ELR (cell line): ENCODE data around the gene FLYWCH2.

Source experiments
- DNase-seq: peaks from one replicate; pipeline ENCODE4 v3.0.0-alpha.2; 2015; ENCODE audit warnings: low read depth

FLYWCH2 gene

DNA sequence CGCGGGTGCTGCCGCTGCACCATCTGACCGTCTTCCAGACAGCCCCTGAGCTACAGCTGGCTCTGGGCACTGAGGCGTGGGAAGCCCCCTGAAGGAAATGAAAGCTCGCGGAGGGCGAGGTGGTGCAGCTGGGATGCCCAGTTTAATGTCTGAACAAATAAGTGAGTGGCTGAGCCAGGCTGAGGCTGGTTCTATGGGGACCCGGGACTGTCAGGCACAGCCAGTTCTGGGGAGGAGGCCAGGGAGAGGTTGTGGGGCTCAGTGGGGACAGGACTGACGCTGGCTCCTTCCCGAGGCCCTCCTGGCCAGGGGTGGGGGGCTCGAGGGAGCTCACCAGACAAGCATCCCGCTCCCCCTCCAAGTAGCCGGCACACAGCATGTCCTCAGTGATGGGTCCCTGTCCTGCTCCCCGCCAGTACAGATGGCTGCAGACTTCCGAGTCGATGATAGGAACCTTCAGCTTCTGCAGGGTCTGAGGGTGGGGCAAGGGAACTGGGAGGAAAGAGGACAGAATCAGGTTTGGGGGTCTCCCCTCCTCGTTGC lies 29.4 kb upstream of the FLYWCH2 start:
- DNase-seq = no peak

DNA sequence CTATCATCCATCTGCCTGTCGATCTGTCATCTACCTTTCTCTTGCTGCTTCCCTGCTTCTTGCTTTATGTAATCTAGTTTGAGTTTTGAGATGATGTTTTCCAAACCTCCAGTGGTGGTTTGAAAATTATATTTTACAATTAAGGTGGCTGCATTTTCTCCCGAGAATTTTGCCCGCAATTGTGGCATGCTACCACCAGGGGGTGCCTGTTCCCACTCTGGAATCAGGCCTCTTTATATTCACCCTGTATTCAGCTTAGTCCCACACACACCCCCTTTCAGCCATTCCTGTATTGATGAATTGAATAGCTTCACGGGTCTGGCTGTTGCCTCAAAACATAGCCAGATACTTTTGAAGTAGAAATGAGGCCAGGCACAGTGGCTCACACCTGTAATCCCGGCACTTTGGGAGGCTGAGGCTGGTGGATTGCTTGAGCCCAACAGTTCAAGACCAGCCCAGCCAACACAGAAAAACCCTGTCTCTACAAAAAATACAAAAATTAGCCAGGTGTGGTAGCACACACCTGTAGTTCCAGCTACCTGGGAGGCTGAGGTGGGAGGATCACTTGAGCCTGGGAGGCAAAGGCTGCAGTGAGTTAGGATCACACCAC lies 28.2 kb upstream of the FLYWCH2 start:
- DNase-seq = peak; percentile 27

DNA sequence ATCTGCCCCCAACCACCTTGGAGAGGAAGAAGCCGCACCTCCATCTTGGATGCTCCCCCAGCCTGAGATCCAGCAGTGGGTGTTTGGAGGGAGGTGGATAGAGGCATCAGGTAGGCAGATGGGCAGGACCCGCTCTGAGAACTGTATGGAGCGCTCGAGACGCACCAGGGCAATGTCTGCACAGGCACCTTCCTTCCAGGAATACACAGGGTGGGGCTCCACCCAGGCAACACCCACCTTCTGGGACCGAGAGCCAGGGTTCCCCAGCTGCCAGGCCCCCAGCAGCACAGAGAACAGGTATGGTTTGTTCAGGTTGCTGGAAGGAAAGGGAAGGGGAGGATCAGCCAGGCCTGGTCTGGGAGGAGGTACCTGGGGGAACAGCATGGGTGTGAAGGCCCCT lies 27.5 kb upstream of the FLYWCH2 start:
- DNase-seq = no peak

DNA sequence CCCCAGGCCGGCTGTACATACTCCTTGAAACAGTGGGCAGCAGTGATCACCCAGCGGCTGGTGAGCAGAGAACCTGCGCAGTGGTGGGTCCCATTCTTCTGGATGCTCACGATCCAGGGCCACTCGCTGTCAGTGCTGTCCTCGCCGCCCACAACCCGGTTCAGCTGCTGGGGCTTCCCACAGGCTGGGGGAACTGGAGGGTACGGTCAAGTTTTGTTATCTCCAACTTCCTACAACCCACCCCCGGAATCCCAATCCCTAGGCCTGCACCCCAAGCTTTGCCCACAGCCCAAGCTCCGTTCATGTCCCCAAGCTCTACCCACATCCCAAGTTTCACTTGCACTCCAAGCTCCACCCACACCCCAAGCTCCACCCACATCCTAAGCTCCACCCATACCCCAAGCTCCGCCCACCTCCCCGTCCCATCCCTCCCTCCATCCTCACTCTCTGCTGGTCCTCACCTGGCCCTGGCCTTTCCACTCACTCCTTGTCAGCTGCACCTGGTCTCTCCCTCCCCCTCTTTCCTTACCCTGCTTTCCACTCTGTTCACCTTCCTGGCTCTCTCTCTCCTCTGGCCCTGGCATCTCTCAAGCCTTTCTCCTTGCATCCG lies 26.8 kb upstream of the FLYWCH2 start:
- DNase-seq = no peak

DNA sequence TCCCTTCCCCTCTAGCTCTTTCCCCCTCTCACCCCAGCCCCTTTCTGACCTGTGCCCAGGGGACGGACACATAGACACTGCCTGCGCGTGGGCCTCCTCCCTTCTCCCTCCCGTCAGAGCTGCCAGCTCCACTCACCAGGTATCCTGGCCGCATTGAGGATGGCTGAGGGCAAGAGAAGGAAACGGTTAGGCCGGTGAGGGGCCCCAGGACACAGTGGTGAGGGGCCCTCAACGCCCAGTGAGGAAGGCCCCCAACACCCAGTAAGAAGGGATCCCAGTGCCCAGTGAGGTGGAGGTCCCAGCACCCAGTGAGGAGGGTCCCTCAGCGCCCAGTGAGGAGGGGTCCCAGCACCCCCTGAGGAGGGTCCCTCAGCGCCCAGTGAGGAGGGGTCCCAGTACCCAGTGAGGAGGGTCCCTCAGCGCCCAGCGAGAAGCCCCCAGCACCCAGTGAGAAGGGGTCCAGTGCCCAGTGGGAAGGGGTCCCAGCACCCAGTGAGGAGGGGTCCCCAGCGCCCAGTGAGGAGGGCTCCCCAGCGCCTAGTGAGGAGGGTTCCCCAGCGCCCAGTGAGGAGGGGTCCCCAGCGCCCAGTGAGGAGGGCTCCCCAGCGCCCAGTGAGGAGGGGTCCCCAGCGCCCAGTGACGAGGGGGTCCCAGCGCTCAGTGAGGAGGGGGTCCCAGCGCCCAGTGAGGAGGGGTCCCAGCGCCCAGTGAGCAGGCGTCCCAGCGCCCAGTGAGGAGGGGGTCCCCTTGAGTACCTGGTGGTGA lies 26.1 kb upstream of the FLYWCH2 start:
- no peak for DNase-seq

DNA sequence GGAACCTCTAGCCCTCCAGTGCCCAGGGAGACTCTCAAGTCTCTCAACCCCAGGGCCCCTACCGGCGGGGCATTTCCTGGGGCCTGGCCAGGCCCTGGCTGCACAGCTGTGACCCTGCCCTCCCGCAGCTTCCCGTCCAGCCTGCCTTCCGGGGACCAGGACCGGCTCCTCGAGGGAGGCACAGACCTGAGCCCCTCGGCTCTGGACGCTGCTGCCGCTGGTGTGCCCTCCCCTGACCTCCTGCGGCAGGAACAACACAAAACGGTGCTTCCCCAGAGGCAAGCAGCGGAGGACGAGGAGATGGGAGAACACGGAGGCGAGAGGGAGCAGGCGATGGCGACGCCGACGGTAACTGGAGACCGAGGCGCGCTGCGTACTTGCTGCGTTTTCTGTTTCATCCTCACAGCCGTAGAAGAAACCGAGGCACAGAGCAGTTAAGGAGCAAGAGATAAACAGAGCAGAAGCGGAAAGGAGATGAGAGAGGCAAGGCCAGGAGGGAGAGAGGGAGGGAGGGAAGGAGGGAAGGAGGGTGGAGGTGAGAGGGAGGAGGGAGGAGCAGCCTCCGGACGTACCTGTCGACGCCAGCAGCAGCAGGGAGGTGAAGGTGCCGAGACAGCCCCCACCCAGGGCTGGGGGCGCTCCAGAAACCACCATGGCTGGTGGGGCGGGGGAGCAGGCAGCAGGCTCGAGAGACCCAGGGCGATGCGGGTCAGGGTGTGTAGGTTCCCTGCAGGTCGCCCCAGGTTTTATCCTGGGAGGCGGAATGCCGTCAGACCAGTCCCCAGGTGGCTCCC lies 25.4 kb upstream of the FLYWCH2 start, which contains the start of gene PRSS22:
TSS of gene PRSS22 (minus strand) at position 720 of the 794 bp plus-strand sequence. CDS start at position 654, 66 bp downstream.
- DNase-seq = no peak

DNA sequence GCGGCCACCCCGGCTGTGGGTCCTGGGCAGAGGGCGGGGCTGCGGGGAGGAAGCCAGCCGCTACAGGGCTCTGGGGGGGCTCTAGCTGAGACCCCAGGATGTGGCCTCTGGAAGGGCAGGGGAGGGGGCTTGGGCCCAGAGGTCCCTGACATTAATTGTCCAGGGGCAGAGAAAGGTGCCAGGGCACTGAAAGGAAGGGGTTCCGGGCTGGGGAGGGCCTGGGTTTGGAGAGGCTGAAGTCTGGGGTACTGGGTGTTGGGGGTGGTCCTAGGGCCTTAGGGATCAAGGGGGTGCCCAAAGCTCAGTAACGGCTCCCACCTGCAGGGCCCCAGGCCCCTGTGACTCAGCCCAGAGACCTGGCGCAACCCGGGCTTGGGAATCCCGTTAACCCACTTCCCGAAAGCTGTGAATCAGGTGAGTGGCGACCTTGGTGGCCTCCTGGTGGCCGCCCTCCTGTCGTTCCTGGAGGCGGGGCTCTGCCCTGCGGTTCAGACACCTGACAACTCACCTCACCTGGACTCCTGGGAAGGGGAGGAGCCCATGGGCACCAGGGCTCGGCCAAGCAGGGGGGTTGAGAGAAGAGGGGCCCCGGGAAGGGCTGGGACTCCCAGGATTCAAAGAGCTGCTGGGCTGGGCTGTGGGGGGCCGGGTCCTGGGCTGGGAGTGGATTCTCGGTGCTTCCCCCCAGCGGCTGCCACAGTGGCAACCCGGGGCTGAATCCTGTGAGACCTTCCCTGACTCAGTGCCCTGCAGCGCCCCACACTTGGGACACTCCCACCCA lies 24.6 kb upstream of the FLYWCH2 start:
- peak; percentile 21 for DNase-seq

DNA sequence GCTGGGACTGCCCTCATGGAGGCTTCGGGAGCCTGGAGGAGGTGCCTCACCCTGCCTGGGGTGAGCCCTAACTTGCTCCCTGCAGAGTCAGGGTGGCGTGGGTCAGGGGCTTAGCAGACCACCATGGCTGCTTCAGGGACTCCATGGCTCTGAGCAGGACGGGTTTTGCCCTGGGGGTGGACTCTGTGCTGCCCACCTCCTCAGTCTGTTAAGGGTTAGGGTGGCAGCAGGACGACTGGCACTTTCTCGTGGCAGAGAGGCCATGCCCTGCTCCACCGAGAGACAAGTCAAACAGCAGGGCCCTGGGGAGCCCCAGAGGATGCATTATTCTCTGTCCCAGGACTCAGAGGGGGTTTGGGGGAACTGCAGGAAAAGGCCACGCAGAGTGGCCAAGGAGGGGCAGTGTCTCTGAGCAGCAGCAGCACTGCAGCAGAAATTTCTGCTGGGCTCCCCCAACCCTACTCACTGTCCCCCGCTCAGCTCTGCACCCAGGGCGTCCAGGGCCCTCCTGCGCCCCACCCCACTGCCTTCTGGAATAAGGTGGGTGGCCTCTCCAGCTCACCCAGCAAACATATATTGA lies 23.2 kb upstream of the FLYWCH2 start:
- DNase-seq = no peak

DNA sequence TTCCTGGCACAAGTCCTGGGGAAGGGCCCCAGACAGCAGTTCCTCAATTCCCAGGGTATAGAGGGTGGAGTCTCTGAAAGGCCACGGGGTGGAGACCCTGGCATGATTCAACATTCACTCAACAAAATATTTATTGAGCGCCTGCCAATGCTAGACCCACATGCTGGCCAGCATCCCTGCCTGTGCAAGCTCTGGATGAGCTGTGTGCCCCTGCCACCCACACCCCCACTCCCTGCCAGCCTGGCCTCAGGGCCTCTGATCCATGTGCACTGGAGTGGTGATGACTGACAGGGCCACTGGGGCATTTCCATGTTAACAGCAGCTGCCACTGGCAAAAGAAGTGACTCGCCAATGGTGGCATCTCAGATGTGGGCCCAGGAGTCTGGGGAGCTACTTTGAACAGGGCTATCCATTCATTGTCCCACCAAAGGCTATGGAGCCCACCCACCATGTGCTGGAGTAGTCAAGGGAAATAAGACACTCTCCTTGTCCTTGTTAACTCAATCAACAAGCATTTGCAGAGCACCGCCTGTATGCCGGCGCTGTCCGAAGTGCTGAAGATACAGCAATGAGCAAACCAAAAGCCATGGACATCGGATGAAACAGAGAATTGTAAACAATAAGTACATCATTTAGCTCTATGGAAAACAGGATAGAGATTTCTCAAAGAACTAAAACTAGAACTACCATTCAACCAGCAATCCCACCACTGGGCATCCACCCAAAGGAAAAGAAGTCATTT lies 22.0 kb upstream of the FLYWCH2 start:
- DNase-seq = peak; percentile 36

DNA sequence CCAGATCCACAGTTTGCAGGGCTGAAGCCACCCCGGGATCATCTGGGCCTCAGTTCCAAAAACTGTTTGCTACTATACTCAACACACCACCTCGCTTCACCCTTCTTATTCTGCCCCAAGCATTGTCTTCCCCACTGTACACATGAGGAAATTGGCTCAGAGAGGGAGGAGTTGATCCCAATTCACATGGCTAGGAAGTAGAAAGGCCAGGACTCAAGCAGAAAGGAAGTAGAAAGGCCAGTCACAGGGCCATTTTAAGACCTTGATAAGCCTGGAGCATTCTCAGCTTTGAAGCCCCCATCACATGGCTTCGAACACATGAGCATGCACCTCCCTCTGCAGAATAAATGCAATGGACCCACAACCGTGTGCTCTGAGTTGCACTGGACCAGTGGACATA lies 17.4 kb upstream of the FLYWCH2 start:
- no peak for DNase-seq

DNA sequence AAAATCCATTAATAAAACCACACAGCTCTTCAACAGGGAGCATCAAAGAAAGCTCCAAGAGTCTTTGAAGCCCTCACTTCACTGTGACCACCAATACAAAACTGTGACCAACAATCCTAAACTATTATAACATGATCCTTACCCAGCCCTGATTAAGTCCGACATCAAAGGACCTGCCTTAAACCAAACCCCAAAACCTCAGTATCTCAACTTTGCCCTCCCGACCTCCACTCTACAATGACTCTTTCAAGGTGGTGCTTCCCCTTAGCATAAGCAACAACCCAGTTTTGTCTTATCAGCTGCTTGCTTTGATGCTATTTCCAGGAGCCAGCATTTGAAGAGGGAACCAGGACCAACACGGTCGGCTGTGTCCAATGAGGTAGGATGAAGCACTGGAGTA lies 16.6 kb upstream of the FLYWCH2 start:
- no peak for DNase-seq

DNA sequence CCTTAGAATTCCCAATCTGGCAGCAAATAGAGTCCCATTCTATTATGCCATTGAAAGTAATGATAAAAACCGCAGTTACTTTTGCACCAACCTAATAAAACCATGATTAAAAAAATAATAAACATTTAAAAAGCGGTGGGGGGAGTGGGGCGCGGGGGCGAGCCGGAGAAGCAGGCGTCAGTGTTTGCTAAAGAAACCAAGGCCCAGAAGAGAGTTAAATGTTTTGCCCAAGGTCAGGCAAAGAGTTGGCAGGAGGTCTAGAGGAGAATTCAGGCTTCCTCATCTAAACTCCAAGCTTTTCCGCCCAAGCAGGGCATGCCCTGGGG lies 15.4 kb upstream of the FLYWCH2 start:
- no peak for DNase-seq

DNA sequence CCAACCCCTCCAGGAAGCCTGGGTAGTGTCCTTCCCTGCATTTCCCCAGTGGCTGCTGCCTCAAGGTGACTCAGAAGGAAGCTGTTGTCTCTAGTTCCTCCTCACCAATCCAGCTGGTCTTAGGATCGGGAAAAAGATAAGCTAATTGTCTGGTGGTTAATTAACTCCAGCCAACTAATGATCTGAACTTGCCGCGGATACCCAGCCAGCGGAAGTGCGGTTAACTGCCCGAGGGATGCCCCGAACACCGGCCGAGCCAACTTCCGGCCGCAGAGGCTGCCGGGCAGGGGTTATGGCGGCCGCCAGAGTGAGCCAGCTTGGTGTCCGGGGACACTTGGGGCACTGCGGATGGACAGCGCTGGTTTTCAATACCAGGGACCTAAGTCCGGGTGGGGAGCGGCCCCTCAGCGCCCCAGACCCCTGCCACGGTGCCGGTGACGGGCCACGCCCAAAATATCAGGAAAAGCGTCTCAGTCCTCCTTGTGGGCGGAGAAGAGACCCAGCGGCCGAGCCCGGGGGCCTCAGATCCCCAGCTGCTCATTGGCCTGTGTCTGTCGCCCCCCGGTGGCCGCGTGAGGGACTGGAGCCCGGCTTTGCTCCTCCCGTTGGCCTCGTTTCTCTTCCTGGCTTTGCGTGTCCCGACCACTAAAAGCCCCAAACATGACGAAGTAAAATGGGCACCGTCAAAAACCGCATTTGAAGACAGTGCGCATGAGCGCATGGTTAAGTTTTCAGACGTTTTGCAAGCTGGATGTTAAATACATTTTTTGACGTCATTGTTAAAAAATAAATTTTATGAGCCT lies 14.8 kb upstream of the FLYWCH2 start:
- peak; percentile 91 for DNase-seq

DNA sequence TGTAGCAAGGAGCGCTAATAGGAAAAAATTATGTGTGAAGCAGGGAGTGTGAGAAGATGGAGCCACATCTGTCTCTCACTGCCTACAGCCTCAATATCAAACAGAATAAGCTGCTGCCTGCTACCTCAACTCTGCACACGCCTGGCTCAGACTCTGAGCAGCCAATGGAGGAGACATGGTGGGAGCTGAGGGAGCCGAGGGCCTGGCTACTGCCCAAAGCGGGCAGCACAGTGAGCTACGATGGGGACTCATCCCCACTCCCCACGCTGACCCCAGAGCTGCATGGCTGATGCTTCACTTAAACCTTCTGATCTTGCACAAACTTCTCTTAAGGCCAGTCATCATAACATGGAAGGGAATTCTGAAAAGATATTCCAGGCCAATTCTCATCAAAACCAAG lies 11.1 kb upstream of the FLYWCH2 start:
- DNase-seq = no peak

DNA sequence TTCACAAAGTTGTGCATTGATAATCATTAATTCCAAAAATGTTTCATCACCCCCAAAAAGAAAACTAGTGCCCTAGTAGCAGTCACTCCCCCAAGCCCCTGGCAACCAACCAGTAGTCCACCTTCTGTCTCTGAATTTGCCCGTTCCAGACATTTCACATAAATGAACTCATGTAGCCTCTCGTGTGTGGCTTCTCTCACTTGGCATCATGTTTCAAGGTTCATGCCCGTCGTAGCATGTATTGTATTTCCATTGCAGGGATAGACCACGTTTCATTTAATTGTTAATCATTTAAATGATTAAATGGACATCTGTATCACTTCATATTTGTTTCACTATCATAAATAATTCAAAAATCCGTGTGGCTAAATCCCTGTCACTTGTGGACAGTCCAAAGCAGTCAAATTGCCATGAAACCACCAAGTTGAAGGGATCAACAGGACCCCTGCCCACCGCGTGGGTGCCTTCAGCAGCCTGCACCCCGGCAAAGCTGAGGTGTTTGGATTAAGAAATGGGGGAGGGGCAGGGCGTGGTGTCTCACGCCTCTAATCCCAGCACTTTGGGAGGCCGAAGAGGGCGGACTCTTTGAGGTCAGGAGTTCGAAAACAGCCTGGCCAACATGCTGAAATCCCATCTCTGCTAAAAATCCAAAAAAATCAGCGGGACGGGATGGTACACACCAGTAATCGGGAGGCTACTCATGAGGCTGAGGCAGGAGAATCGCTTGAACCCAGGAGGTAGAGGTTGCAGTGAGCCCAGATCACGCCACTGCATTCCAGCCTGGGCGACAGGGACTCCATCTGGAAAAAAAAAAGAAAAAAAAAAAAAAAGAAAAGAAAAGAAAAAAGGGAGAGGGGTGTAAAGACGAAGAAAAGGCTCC lies 8.7 kb upstream of the FLYWCH2 start:
- DNase-seq = no peak

DNA sequence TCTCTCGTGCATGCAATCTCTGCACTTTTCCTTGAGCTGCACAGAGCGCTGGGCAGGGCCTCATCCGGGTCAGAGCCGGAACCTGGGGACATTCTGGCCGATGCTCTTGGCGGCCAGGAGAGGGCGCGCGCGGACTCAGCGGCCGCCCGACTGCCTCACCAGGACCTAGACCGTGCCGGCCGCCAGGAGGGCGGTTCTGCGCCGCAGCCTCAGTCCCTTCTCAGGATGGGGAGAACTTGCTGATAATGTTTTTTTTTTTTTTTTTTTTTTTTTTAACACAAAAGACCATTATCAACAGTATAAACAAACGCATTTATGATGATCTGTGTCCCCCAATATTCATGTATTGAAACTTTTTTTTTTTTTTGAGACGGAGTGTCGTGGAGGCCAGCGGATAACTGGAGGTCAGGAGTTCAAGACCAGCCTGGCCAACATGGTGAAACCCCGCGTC lies 8.1 kb upstream of the FLYWCH2 start:
- DNase-seq = peak; percentile 78

DNA sequence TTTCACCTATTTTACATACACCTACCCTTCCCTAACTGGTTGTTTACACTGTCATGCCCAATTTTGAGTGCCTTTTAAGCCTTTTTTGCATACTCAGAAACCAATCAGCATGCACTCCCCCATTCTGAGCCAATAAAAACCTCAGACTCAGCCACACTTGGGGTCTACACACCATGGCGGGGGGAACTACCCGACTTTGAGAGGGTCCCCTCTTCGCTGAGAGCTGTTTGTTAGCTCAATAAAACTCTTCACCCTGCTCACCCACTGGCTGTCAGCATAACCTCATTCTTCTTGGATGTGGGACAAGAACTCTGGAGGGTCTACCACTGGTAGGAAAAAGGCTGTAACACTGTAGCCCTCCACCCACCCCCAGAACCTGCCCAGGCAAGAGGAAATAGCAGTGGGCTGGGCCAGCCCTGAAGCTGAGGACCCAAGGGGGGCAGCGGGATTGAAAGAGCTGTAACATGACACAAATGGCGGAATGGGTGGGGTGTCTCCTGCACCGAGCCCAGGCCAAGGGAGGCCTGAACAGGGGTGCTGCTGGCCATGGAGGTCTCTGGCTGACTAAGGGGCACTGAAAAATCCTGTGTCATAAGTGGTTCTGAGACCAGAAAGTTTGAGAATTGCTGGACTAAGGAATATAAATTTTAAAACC lies 3.0 kb upstream of the FLYWCH2 start:
- no peak for DNase-seq
